HPDE6-E6E7 (cell line): Measurements from ENCODE around the gene OLIG2.

Source experiments
- DNase-seq: peaks from one replicate; pipeline ENCODE4 v3.0.0; 2011; ENCODE audit warnings: missing footprints; ENCODE audit errors: extremely low spot score

OLIG2 gene

DNA sequence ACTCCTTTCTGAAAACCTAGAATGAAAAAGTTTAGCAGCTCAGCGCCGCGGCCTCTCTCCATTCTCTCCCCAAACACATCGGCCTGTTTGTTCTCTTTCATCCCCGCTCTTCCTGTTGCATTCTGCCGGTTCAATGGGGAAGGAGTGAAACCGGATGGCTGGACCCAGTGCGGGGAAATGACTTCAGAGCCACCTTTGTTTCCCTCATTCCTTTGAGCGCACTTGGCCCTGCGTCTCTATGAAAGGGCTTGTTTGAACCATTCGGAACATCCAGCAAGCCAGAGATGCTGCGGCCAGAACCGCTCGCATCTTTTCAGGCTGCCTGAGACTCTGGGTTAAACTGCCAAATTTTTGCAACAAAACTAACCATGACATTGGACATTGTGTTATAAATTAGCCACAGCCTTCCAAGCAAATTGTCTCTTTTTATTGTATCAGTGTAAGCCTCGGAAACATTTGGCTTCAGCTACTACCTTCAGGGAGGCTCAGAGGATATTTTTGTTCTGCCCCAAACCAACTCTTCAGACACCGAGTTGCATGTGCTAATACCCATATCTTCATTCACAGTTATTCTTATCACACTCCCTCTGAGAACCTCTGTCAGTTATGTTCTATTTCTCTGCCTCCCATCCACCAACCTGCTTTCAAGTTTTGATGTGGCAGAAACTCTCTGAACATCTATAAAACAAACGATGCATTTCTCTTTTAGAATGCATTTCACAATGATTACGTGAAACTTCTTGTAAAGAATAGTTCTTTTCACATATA lies 39.1 kb downstream of the OLIG2 start:
- DNase-seq, result no peak

DNA sequence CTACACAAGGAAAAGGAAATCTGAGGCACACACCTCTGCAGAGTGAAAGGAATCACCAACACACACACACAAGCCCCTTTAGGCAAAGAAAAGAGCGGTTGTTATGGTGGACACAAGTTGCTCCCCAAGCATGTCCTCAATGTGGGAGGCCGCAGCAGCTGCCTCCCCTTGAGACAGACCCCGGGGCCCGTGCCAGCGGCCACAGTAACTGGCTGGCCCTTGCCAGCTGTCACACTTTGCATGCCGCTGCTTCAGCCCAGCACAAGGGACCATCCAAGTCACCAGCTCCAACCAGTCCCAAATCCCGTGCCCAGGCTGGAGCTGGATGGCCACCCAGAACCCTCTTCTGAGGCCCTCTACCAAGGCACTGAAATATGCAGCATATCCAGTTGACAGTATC lies 41.3 kb downstream of the OLIG2 start:
- no peak for DNase-seq

DNA sequence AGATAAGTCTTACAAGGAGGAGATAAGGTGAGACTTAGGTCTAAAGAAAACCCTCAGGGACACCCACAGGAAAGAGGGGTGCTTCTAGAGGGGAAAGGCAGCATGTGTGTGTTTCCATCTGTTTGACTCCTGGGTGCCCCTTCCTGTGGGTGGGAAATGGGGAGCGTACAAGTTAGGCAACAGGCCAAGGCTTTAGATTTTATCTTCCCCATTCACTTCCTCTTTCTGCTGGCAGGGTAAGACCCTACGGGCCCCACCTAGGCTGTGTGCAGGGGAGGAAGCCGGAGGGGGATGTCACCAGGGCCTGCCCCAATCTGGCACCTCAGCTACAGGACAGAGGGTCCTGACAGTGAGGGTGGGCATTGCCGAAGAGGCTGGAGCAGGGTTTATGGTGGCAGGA lies 41.7 kb downstream of the OLIG2 start:
- no peak for DNase-seq

DNA sequence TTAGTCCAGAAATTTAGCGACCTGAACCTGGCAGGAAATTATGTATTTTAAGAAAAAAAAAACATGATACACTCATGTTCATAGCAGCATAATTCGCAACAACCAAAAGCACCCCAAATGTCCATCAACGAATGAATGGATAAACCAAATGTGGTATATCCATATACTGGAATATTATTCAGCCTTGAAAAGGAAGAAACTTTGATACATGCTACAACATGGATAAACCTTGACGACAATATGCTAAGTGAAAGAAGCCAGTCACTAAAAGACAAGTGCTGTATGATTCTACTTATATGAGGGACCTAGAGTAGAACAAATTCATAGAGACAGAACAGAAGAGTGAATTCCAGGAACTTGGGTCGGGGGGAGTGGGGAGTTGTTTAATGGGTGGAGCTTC lies 43.5 kb downstream of the OLIG2 start:
- no peak for DNase-seq

DNA sequence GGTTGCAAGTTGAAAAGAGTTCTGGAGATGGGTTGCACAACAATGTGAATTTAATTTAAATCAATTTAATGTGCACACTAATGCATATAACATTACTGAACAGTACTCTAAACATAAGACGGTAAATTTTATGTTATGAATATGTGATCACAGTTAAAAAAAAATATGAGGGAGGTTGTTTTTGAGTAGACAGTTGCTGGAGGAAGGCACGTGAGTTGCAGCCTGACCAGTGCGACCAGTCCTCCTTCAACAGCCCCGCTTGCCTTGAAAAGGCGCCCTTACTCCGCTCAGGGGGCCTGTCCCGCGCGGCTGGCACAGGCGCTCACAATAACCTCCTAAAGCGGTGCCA lies 43.9 kb downstream of the OLIG2 start:
- no peak for DNase-seq

DNA sequence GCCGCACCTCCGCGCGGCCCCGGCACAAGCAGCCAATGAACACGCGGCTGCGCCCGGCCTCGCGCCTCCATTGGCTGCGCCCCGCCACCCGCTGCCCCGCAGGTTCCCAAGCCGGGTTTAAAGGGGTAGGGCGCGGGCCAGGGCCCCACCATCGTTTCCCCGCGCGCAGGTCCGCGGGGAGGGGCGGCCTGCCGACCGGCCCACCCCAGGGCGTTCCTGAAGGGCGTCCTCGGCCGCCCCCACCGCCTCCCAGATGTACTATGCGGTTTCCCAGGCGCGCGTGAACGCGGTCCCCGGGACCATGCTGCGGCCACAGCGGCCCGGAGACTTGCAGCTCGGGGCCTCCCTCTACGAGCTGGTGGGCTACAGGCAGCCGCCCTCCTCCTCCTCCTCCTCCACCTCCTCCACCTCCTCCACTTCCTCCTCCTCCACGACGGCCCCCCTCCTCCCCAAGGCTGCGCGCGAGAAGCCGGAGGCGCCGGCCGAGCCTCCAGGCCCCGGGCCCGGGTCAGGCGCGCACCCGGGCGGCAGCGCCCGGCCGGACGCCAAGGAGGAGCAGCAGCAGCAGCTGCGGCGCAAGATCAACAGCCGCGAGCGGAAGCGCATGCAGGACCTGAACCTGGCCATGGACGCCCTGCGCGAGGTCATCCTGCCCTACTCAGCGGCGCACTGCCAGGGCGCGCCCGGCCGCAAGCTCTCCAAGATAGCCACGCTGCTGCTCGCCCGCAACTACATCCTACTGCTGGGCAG lies 44.4 kb downstream of the OLIG2 start, which contains the start of gene OLIG1:
Gene OLIG1, plus strand, starts transcription at position 148 of the 750 bp plus-strand sequence. Its CDS starts 106 bp downstream, at position 254.
- no peak for DNase-seq

DNA sequence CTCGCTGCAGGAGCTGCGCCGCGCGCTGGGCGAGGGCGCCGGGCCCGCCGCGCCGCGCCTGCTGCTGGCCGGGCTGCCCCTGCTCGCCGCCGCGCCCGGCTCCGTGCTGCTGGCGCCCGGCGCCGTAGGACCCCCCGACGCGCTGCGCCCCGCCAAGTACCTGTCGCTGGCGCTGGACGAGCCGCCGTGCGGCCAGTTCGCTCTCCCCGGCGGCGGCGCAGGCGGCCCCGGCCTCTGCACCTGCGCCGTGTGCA lies 44.9 kb downstream of the OLIG2 start:
- DNase-seq, result no peak

DNA sequence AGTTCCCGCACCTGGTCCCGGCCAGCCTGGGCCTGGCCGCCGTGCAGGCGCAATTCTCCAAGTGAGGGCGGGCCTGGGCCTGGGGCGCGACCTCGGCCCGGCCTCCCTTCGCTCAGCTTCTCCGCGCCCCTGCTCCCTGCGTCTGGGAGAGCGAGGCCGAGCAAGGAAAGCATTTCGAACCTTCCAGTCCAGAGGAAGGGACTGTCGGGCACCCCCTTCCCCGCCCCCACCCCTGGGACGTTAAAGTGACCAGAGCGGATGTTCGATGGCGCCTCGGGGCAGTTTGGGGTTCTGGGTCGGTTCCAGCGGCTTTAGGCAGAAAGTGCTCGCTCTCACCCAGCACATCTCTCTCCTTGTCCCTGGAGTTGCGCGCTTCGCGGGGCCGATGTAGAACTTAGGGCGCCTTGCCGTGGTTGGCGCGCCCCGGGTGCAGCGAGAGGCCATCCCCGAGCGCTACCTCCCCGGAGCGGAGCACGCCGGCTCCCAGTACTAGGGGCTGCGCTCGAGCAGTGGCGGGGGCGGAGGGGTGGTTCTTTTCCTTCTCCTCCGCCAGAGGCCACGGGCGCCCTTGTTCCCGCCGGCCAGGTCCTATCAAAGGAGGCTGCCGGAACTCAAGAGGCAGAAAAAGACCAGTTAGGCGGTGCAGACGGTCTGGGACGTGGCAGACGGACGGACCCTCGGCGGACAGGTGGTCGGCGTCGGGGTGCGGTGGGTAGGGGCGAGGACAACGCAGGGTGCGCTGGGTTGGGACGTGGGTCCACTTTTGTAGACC lies 45.4 kb downstream of the OLIG2 start:
- no peak for DNase-seq

DNA sequence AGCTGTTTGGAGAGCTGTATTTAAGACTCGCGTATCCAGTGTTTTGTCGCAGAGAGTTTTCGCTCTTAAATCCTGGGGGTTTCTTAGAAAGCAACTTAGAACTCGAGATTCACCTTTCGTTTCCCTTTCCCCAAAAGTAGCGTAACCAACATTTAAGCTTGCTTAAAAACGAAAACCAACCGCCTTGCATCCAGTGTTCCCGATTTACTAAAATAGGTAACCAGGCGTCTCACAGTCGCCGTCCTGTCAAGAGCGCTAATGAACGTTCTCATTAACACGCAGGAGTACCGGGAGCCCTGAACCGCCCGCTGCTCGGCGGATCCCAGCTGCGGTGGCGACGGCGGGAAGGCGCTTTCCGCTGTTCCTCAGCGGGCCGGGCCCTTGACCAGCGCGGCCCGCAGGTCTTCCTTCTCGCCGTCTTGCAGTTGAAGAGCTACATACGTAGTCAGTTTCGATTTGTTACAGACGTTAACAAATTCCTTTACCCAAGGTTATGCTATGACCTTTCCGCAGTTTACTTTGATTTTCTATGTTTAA lies 46.1 kb downstream of the OLIG2 start:
- no peak for DNase-seq

DNA sequence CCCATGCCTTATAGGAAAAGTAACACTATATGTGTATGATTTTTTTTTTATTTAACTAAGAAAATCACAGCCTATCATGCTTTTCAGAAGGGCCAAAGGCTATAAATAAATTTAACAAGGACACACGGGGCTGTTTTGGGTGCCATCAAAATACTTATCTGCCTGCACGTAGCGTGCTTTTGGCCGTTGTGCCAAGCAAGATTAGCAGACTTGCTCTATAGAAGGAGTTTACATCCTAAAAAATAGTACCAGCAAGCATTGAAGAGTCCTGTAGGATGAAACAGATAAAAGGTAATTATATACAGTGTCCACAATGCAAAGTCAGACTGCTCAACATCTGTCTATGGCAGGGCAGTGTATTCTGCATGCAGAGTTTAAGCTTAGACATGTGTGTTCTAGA lies 47.9 kb downstream of the OLIG2 start:
- DNase-seq, result no peak

DNA sequence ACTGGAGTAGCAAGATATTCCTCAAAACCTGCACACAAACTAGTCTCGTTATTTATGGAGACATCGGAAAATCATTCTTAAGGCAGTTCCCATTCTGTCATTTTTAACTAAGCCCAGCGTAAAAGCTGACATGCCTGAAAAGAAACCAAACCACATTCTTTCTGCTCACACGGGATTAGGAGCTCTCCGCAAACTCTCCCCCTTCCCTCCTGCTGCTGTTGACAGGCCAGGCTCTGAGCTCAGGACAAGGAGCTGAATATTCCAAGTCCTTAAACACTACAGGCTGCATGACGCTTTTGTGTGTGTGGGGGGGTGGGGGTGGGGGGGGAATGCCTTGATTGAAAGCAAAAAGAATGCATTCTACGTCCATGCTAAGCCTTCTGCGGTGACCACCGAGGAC lies 49.4 kb downstream of the OLIG2 start:
- DNase-seq, result no peak

DNA sequence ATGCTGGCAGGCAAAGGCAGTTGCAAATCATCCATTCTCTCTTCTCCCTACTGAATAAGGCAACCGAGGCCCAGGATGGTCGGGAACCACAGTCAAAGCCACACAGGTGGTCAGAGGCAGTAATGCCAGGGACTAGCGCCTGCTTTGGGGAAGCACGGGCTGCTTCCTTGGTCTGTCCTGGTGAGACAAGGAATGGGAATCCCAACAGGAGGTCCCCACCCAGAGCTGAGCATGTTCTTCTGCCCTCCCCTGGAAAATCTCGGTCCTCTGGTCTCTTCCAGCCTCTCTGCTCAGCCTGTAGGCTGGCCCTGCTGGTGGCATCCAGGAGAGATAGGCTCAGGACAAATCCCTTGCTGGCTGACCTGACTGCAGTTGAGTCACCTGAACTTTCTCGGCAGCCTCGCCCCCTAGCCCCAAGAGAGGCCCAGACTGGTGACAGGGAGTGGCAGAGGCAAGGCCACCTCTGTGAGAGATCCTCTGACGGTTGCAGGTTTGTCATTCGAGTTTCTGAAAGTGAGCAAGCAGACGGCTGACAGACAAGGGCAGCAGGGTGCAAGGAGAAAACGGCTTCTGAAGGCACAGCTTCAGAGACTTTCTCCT lies 50.0 kb downstream of the OLIG2 start:
- DNase-seq, result no peak

DNA sequence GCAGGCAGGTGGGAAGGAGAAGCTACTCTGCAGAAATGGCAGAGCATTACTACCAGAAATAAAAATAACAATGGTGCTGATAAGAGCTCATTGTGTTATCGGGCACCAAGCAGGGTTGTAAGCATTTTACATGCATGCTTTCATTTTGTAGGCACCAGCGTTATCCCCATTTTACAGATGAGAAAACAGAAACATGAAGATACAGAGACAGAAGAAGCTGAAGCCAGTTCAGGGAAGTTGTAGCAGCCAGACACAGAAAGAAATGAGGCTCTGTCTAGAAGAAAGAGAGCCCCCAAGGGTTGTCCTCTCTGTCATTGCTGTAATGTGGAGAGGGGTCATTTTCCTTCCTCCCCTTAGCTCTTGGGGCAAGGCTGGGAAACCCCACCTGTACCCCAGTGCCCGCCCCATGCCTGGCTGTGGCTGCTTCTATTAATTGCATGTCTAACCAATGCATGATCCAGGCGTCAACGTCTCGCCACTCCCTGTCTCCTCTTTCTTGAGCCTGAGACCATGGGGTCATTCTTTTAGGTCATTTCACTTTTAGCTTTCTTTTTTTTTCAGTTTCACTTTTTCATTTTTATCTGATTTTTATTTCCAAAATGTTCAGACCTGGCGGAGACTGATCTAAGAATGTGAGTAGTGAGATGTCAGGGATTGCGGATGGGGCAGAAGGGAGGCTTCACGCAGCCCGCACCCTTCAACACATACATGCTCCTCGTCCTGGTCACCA lies 51.0 kb downstream of the OLIG2 start:
- DNase-seq, result no peak
